HL-60 (cell line): ENCODE results near the gene ACTN1.
"Not testable (repeated sequence)": the region's sequence is repeated elsewhere in the genome, so short reads cannot be mapped to it uniquely, and the experiment has no call there.

ENCODE experiments used
- DNase-seq, 2 experiments: peaks; one replicate each; pipeline ENCODE4 v3.0.0-alpha.2; 2010 to 2020; ENCODE audit warnings: low read depth in 1 of 2, low spot score in 1 of 2
- H3K27ac ChIP-seq: fragments of 250-450 bp; sonication (Bioruptor Pico); replicated peaks from 2 replicates; pipeline ENCODE4 v1.5.1; 2020; ENCODE audit warnings: mild to moderate bottlenecking, moderate library complexity
- H3K27me3 ChIP-seq: fragments of 250-450 bp; sonication (Bioruptor Pico); 2 replicates; pipeline ENCODE4 v1.5.1; 2021; ENCODE audit warnings: mild to moderate bottlenecking, moderate library complexity; ENCODE audit not compliant: insufficient read depth, poor library complexity, severe bottlenecking
- H3K4me3 ChIP-seq: replicated peaks from 2 replicates; pipeline ENCODE4 v1.5.1; 2011; ENCODE audit warnings: mild to moderate bottlenecking, control low read depth, low read length; ENCODE audit not compliant: insufficient read depth
- CTCF ChIP-seq: IDR thresholded peaks from one replicate; pipeline ENCODE4 v1.5.1; 2011; ENCODE audit warnings: low read length, control low read depth, inconsistent platforms; ENCODE audit not compliant: insufficient read depth
- GABPA ChIP-seq: IDR thresholded peaks from 2 replicates; pipeline ENCODE4 v1.6.1; 2012; ENCODE audit warnings: low read depth
- POLR2AphosphoS5 ChIP-seq: IDR thresholded peaks from 2 replicates; pipeline ENCODE4 v1.6.1; 2012; ENCODE audit warnings: low read depth
- REST ChIP-seq: IDR thresholded peaks from 2 replicates; pipeline ENCODE4 v1.6.1; 2012; ENCODE audit warnings: low read depth; ENCODE audit not compliant: insufficient replicate concordance
- SPI1 ChIP-seq: IDR thresholded peaks from 2 replicates; pipeline ENCODE4 v1.6.1; 2012; ENCODE audit warnings: low read depth, mild to moderate bottlenecking, borderline replicate concordance

ACTN1 gene

GRCh38 chr14:68848253-68848652, 130.8 kb downstream of the ACTN1 start:
- DNase-seq, result no peak
- TF ChIP-seq CTCF (no peak), REST (no peak), GABPA (no peak), SPI1 (no peak), POLR2AphosphoS5 (no peak)
- Histone ChIP-seq H3K27ac (no peak overlapping the region), H3K4me3 (no peak overlapping the region), H3K27me3 (no peaks in the 10 kb centered on the region)

- not testable (repeated sequence) for H3K4me3 ChIP-seq, H3K27ac ChIP-seq, DNase-seq, H3K27me3 ChIP-seq
Measured at GRCh38 chr14:68847640-68848039, 131.5 kb downstream of the ACTN1 start.

GRCh38 chr14:68846466-68846865, 132.6 kb downstream of the ACTN1 start:
- H3K27ac ChIP-seq, result no peak overlapping the region
- H3K27me3 ChIP-seq, result no peaks in the 10 kb centered on the region
- no peak for DNase-seq
- TF ChIP-seq REST, result no peak
- no peak for TF ChIP-seq GABPA
- TF ChIP-seq CTCF, result no peak
- TF ChIP-seq POLR2AphosphoS5, result no peak
- TF ChIP-seq SPI1, result no peak
- H3K4me3 ChIP-seq, result no peak overlapping the region

- TF ChIP-seq CTCF (no peak), REST (no peak), GABPA (no peak), SPI1 (no peak), POLR2AphosphoS5 (no peak)
- DNase-seq, result no peak
- H3K27ac ChIP-seq, result no peak overlapping the region
- H3K27me3 ChIP-seq, result no peaks in the 10 kb centered on the region
- H3K4me3 ChIP-seq, result no peak overlapping the region
Measured at GRCh38 chr14:68844210-68844545, 134.9 kb downstream of the ACTN1 start.
